Measurements from ENCODE around the gene SAFB. TPM values are rescaled to one million over a fixed set of nuclear protein-coding genes. Genes with fewer than 3 reads are reported as not detected.

The SAFB gene
- total and polyA plus RNA-seq, 12 donors, result 42.8 to 72.5 (median 50.2) TPM

DNA sequence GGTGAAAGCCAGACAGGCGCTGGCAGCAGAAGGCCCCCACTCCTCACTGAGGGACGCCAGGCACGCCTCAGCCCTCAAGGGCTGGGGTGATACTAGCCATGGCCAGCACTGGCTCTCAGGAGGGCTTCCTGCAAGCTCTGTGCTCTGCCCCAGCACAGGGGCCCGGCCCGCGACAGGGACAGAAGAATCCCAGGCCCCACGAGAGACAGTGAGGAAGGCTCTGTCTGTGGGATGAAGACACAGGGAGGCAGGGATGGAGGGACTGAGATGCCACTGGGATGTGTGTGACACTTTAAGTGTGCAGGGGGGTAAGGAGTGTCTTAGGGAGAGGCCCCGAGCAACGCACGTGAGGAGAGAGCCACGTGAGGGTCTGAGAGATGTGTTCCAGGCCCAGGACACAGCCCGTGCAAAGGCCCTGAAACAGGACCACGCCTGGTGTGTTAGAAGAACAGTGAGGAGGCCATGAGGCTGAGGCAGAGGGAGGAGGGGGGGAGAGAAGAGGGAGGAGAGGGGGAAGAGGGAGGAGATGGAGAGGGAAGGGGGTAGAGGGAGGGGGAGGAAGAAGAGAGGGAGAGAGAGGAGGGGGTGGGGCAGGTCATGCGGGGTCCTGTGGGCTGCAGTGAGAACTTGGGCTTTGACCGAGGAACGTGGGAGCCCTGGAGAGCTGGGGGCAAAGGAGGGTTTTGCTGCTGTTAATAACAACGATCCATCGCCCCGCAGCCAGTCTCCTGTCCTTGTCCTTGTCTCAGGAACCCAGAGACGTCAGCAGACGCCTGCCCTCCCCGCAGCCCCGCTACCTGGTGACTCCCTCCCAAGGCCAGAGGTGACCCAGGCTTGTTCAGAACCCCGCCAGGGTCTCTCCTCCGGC lies 74.4 kb downstream of the SAFB start:
- H3K27ac ChIP-seq, result no peak overlapping the region
- H3K4me3 ChIP-seq, result no peak overlapping the region
- no peaks in the 10 kb centered on the region for H3K27me3 ChIP-seq
- no peak for TF ChIP-seq CTCF (IDR thresholded peaks at IDR 0.05)
- peaks cover 7 to 91% (median 61%) of the 10 kb centered on the region in 9 donors for H3K36me3 ChIP-seq
- no peak for DNase-seq
- H3K9me3 ChIP-seq, result no peaks in the 10 kb centered on the region
- peaks cover 2 to 14% (median 10%) of the 10 kb centered on the region in 9 donors for H3K4me1 ChIP-seq
- intact Hi-C loops (cut with DNase I), result no loop called here
- 77 to 78% methylated on average over 20 to 25 of the region's 25 CpGs for WGBS, 2 donors
- no peak for ATAC-seq

DNA sequence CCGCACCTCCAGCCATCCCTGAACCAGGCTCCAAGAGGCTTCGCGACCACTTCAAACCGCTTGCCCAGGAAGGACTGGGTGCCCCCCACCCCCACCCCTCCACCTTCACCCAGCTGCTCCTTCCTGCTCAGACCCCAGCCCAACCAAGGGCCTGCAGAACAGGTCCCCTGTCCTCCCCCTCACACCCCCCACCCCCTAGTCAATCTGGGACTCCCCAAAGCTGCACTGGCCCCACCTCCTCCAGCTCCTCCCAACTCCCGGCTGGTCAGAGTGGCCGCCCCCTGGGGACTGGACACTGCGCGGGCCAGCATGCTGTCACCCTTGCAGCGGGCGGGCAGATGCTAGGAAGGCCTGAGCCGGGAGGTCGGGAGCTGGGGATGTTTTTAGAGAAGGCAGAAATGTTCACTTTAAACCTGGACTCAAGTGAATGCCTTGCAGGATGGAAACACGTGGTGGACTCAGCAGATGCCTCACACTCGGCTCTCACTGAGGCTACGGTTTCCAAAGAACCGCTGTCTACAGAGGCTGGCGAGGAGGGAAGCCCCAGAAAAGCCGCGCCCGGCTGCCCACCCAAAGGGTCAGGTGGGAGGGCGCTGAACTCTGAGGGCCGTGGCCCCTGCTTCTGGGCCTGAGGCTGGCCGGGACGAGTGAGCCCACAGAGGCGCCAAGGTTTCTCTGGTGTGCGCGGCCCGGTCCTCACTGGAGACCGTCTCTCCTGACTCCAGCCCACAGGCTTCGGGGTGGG lies 75.2 kb downstream of the SAFB start:
- H3K27me3 ChIP-seq, result no peaks in the 10 kb centered on the region
- DNase-seq, result no peak
- no peak overlapping the region for H3K4me3 ChIP-seq
- peaks cover 7 to 86% (median 56%) of the 10 kb centered on the region in 9 donors for H3K36me3 ChIP-seq
- H3K9me3 ChIP-seq, result no peaks in the 10 kb centered on the region
- no peak overlapping the region for H3K27ac ChIP-seq
- no peak for TF ChIP-seq CTCF (IDR thresholded peaks at IDR 0.05)
- no peak for ATAC-seq
- 79 to 82% methylated on average over 28 to 30 of the region's 30 CpGs for WGBS, 2 donors
- H3K4me1 ChIP-seq, result peaks cover 0 to 6% (median 2%) of the 10 kb centered on the region in 9 donors
- intact Hi-C loops (cut with DNase I), result no loop called here

GRCh38 chr19:5698635-5699422 lies 75.9 kb downstream of the SAFB start:
- H3K27me3 ChIP-seq, result no peaks in the 10 kb centered on the region
- intact Hi-C loops (cut with DNase I), result no loop called here
- peaks cover 0 to under 1% (median 0%) of the 10 kb centered on the region in 9 donors for H3K4me1 ChIP-seq
- 90 to 91% methylated on average over 38 of the region's 38 CpGs for WGBS, 2 donors
- no peak overlapping the region for H3K27ac ChIP-seq
- no peak overlapping the region for H3K4me3 ChIP-seq
- peaks cover 7 to 86% (median 56%) of the 10 kb centered on the region in 9 donors for H3K36me3 ChIP-seq
- ATAC-seq (no peak), DNase-seq (no peak)
- no peaks in the 10 kb centered on the region for H3K9me3 ChIP-seq
- TF ChIP-seq CTCF (IDR thresholded peaks at IDR 0.05), result no peak
